Pancreas (tissue), 10 donors: ENCODE data around the gene DYNLT2B. TPM values are rescaled to one million over a fixed set of nuclear protein-coding genes. Genes with fewer than 3 reads are reported as not detected.
"Not testable (repeated sequence)": the region's sequence is repeated elsewhere in the genome, so short reads cannot be mapped to it uniquely, and the experiment has no call there.

Source experiments
- ATAC-seq, 4 donors: fragments of 200-7000 bp; cut with Tn5 transposase; one replicate each; pipeline versions ENCODE4 v1.8.0 to v1.9.1; 2020; ENCODE audit warnings: mild to moderate bottlenecking in 4 of 4, moderate library complexity in 4 of 4
- DNase-seq, 6 donors: peaks; one replicate each; pipeline ENCODE4 v3.0.0-alpha.2; 2020
- FAIRE-seq: peaks from 2 replicates; lab custom pipeline; 2012; peaks lifted over from hg19 to GRCh38; lab: Jason Lieb, UNC
- H3K27ac ChIP-seq, 4 donors: fragments of 200-600 bp; sonication (generic); 1 replicate in 3 of 4; 2 replicates in 1 of 4; pipeline versions ENCODE4 v1.5.0 to v1.8.0; 2020
- H3K27me3 ChIP-seq, 4 donors: fragments of 200-600 bp; one replicate each; pipeline ENCODE4 v1.8.0; 2021
- H3K36me3 ChIP-seq, 3 donors: fragments of 200-600 bp; sonication (generic) in 1 of 3; one replicate each; pipeline versions ENCODE4 v1.5.0 to v1.8.0; 2020 to 2021
- H3K4me1 ChIP-seq, 3 donors: fragments of 200-600 bp; one replicate each; pipeline ENCODE4 v1.8.0; 2021
- H3K4me3 ChIP-seq, 4 donors: fragments of 200-600 bp; sonication (generic) in 2 of 4; one replicate each; pipeline versions ENCODE4 v1.5.0 to v1.8.0; 2020 to 2021
- H3K9me3 ChIP-seq, 4 donors: fragments of 200-600 bp; one replicate each; pipeline ENCODE4 v1.8.0; 2021
- CTCF ChIP-seq, 4 donors: fragments of 200-600 bp; sonication (generic) in 3 of 4; IDR thresholded peaks; one replicate each; pipeline versions ENCODE4 v1.5.0 to v1.8.0; 2021; ENCODE audit warnings: antibody characterized with exemption in 4 of 4
- WGBS, 2 donors: extraction: QIAGEN DNeasy Blood & Tissue Kit; methylation state at CpG; one replicate each; pipeline ENCODE4 v1.1.7; 2013; 5-methylcytosine and 5-hydroxymethylcytosine counted together
- intact Hi-C, 3 donors: fragments of 100-400 bp; cut with DNase I; formaldehyde crosslinking; loops; one replicate each; pipeline versions ENCODE4 v1.11.1 to v1.14.2; 2022
- polyA plus RNA-seq, 2 donors: library from polyadenylated mRNA; stranded (reverse); fragments of 200-250 nt; gene quantifications; one replicate each; pipeline ENCODE4 v1.2.3, GENCODE V29; 2013
- total RNA-seq, 6 donors: library from RNA; stranded (reverse); fragmentation: NEBNext Ultra II Directional in 4 of 6; extraction: Animal tissue kit (Norgen Biotek cat#: 25700) in 4 of 6; gene quantifications; one replicate each; pipeline versions ENCODE4 v1.2.1 to v1.2.4, GENCODE V29; 2021 to 2023
- donor health status: healthy with polysubstance abuse.
- donor health status: DM: no; HTN: no; CAD: no; lungs with moderate emphysema.
- donor health status: DM: no; HTN: no; CAD: no.
- donor health status: control.
- donor health status: control.
- donor health status: Bipolar disorder and iron deficiency.
- donor health status: DM: yes; HTN: yes; CAD: no.
- donor health status: DM: no; HTN: no; CAD: no.
- donor health status: DM: no; HTN: no; CAD: no.
- donor health status: DM: yes; HTN: yes; CAD: no.

DYNLT2B gene
- total and polyA plus RNA-seq, 8 donors: 2.2 to 19.5 (median 2.7) TPM

DNA sequence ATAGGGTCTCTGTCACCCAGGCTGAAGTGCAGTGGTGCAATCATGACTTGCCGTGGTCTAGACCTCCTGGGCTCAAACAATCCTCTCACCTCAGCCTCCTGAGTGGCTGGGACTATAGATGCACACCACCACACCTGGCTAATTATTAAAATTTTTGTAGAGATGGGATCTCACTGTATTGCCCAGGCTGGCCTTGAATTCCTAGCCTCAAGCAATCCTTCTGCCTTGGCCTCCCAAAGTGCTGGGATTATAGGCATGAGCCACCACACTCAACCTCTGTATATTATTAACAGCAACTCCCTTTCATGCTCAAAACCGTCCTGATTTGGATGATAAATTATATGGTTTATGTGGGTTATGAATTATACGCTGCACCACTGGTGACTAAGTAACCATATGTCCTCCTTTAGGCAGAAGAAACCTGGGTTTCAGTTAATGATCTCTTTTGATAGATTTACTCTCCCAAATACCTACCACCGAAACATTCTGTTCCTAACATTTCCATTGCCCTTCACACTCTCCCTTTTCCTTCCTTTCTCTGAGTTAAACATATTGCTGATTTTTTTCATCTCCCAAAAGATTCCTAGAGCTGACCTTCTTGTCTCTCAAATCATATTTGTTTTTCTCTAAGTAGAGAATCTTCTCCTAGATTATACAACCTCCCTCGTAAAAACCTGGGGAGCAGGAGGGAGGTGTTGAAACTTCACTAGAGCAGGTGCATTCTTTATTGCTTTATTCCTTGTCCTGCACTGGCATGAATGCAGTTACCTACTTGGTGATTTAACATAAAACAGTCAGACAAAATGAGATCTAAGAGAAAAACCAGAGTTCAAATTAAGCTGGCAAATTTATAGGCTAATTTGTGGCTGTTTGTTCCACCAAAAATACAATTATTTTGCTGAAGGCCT lies 63.4 kb downstream of the DYNLT2B start:
- no peak for FAIRE-seq
- no peak for TF ChIP-seq CTCF (IDR thresholded peaks at IDR 0.05)
- H3K4me1 ChIP-seq: no peaks in the 10 kb centered on the region
- H3K4me3 ChIP-seq: no peak overlapping the region
- H3K36me3 ChIP-seq: no peaks in the 10 kb centered on the region
- H3K9me3 ChIP-seq: no peaks in the 10 kb centered on the region
- no peak overlapping the region for H3K27ac ChIP-seq
- intact Hi-C loops: no loop called here
- WGBS, 2 donors: 66 to 73% methylated on average over 5 of the region's 5 CpGs
- ATAC-seq: no peak
- H3K27me3 ChIP-seq: no peaks in the 10 kb centered on the region
- no peak for DNase-seq

GRCh38 chr3:196251918-196252317 lies 66.1 kb downstream of the DYNLT2B start:
- no peak for TF ChIP-seq CTCF (IDR thresholded peaks at IDR 0.05)
- Histone ChIP-seq H3K27me3 (no peaks in the 10 kb centered on the region), H3K4me3 (no peak overlapping the region), H3K4me1 (no peaks in the 10 kb centered on the region), H3K36me3 (peaks cover 0 to 5% (median 0%) of the 10 kb centered on the region in 3 donors), H3K27ac (no peak overlapping the region), H3K9me3 (no peaks in the 10 kb centered on the region)
- ATAC-seq (no peak), DNase-seq (no peak), FAIRE-seq (no peak)
- WGBS, 2 donors: 98 to 99% methylated on average over 16 of the region's 16 CpGs
- intact Hi-C loops: no loop called here

DNA sequence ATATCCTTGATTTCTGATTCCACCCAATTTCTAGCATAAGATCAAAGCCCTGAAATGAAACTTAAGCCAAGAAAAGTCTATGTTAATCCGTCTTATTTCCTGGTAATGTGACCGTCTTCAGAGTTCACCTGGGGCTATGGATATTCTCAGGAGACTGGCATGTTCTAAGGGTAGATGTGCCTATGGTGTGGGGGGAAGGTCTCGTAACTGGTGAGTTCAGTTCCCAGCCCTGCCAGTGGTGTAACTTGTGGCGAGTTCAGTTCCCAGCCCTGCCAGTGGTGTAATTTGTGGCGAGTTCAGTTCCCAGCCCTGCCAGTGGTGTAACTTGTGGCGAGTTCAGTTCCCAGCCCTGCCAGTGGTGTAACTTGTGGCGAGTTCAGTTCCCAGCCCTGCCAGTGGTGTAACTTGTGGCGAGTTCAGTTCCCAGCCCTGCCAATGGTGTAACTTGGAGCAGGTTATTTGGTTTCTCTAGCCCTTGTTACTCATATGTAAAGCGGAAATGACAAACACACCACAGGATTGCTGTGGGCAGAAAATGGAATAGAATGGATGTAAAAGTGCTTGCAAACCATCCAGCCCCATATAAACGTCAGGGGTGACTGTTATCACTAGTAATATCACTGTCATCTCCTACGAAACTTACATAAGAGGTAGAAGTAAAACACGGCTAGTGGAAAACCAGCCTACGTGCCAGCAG lies 71.3 kb downstream of the DYNLT2B start:
- no peak overlapping the region for H3K27ac ChIP-seq
- peaks cover 1 to 7% (median 6%) of the 10 kb centered on the region in 3 donors for H3K36me3 ChIP-seq
- no peaks in the 10 kb centered on the region for H3K27me3 ChIP-seq
- no peak for FAIRE-seq
- DNase-seq: no peak
- no peaks in the 10 kb centered on the region for H3K4me1 ChIP-seq
- no peak for ATAC-seq
- no peak for TF ChIP-seq CTCF (IDR thresholded peaks at IDR 0.05)
- intact Hi-C loops: no loop called here
- 88 to 93% methylated on average over 10 to 13 of the region's 13 CpGs for WGBS, 2 donors
- H3K4me3 ChIP-seq: no peak overlapping the region
- H3K9me3 ChIP-seq: no peaks in the 10 kb centered on the region

GRCh38 chr3:196244166-196244565 lies 73.9 kb downstream of the DYNLT2B start:
- intact Hi-C loops: not testable (repeated sequence)

GRCh38 chr3:196241704-196242103 lies 76.3 kb downstream of the DYNLT2B start:
- H3K27ac ChIP-seq: no peak overlapping the region
- FAIRE-seq (no peak), ATAC-seq (no peak), DNase-seq (no peak)
- intact Hi-C loops: no loop called here
- 86 to 90% methylated on average over 8 of the region's 8 CpGs for WGBS, 2 donors
- H3K4me1 ChIP-seq: no peaks in the 10 kb centered on the region
- no peaks in the 10 kb centered on the region for H3K27me3 ChIP-seq
- TF ChIP-seq CTCF (IDR thresholded peaks at IDR 0.05): no peak
- H3K36me3 ChIP-seq: peaks cover 0 to 17% (median 8%) of the 10 kb centered on the region in 3 donors
- no peaks in the 10 kb centered on the region for H3K9me3 ChIP-seq
- H3K4me3 ChIP-seq: no peak overlapping the region

More at GRCh38 chr3:196244166-196244565, 73.9 kb downstream of the DYNLT2B start:
- not testable (repeated sequence) for H3K27me3 ChIP-seq, FAIRE-seq, H3K9me3 ChIP-seq, H3K4me3 ChIP-seq, H3K4me1 ChIP-seq, DNase-seq, H3K27ac ChIP-seq, ATAC-seq
- 98 to 99% methylated on average over 29 to 34 of the region's 34 CpGs for WGBS, 2 donors
- peaks cover 6 to 17% (median 8%) of the 10 kb centered on the region in 3 donors for H3K36me3 ChIP-seq

Other genes starting within 250 kb of the DYNLT2B start
- 10 to 100 TPM; 18.7 to 45.6 (median 31.2) TPM for gene TFRC, start 236.2 kb downstream of the DYNLT2B start, total RNA-seq
- 10 to 100 TPM in 1 of 2 donors, 1 to 10 TPM in 1; 7.8 to 20.9 TPM for gene TFRC, start 236.2 kb downstream of the DYNLT2B start, polyA plus RNA-seq
- gene ZDHHC19, start 106.8 kb downstream of the DYNLT2B start, total RNA-seq: under 1 TPM in 2 of 6 donors, not detected in 4; 0.17 to 0.21 TPM
- gene ZDHHC19, start 106.8 kb downstream of the DYNLT2B start, polyA plus RNA-seq: not detected
- under 1 TPM in 2 of 6 donors, not detected in 4; 0.19 to 0.37 TPM for gene SLC51A, start 101.7 kb downstream of the DYNLT2B start, total RNA-seq
- gene SLC51A, start 101.7 kb downstream of the DYNLT2B start, polyA plus RNA-seq: 1 to 10 TPM in 1 of 2 donors, under 1 TPM in 1; 0.23 to 1.2 TPM
- gene PCYT1A, start 30.5 kb downstream of the DYNLT2B start, total RNA-seq: 10 to 100 TPM; 14.1 to 26.0 (median 18.1) TPM
- 10 to 100 TPM; 15.7 to 16.8 TPM for gene PCYT1A, start 30.5 kb downstream of the DYNLT2B start, polyA plus RNA-seq
- gene TM4SF19, start 20.1 kb upstream of the DYNLT2B start, total RNA-seq: 1 to 10 TPM in 2 of 6 donors, not detected in 4; 1.9 to 2.4 TPM
- under 1 TPM in 1 of 2 donors, not detected in 1; 0.99 TPM for gene TM4SF19, start 20.1 kb upstream of the DYNLT2B start, polyA plus RNA-seq
- 10 to 100 TPM; 18.3 to 39.0 (median 23.2) TPM for gene UBXN7, start 114.2 kb upstream of the DYNLT2B start, total RNA-seq
- gene UBXN7, start 114.2 kb upstream of the DYNLT2B start, polyA plus RNA-seq: 1 to 10 TPM; 4.2 to 5.9 TPM
- gene RNF168, start 185.5 kb upstream of the DYNLT2B start, total RNA-seq: 10 to 100 TPM in 1 of 6 donors, 1 to 10 TPM in 5; 6.0 to 10.8 (median 7.0) TPM
- gene RNF168, start 185.5 kb upstream of the DYNLT2B start, polyA plus RNA-seq: 1 to 10 TPM; 3.2 to 4.5 TPM
- gene SMCO1, start 197.1 kb upstream of the DYNLT2B start, total RNA-seq: not detected
- under 1 TPM in 1 of 2 donors, not detected in 1; 0.05 TPM for gene SMCO1, start 197.1 kb upstream of the DYNLT2B start, polyA plus RNA-seq